Measurements from ENCODE around the gene TMTC2.

TMTC2 gene

GRCh38 chr12:82663893-82664292, 22.8 kb upstream of the TMTC2 start:
- Histone ChIP-seq H3K4me2 (no peak overlapping the region), H3K4me3 (IDR thresholded peaks at IDR 0.05; ENCODE audit: insufficient read depth, low read depth, low read length) (no peak overlapping the region), H3K79me2 (ENCODE audit: insufficient read depth, low read depth) (no peaks in the 10 kb centered on the region), H4K20me1 (ENCODE audit: insufficient read depth) (no peaks in the 10 kb centered on the region), H3K27ac (no peak overlapping the region), H2AFZ (ENCODE audit: low read depth) (no peak overlapping the region), H3K36me3 (ENCODE audit: insufficient read depth) (no peaks in the 10 kb centered on the region), H3K27me3 (ENCODE audit: insufficient read depth, low read depth) (no peaks in the 10 kb centered on the region), H3K9ac (no peak overlapping the region), H3K4me1 (ENCODE audit: low read depth, poor library complexity, severe bottlenecking) (no peaks in the 10 kb centered on the region)
- TF ChIP-seq, protein P1, sequence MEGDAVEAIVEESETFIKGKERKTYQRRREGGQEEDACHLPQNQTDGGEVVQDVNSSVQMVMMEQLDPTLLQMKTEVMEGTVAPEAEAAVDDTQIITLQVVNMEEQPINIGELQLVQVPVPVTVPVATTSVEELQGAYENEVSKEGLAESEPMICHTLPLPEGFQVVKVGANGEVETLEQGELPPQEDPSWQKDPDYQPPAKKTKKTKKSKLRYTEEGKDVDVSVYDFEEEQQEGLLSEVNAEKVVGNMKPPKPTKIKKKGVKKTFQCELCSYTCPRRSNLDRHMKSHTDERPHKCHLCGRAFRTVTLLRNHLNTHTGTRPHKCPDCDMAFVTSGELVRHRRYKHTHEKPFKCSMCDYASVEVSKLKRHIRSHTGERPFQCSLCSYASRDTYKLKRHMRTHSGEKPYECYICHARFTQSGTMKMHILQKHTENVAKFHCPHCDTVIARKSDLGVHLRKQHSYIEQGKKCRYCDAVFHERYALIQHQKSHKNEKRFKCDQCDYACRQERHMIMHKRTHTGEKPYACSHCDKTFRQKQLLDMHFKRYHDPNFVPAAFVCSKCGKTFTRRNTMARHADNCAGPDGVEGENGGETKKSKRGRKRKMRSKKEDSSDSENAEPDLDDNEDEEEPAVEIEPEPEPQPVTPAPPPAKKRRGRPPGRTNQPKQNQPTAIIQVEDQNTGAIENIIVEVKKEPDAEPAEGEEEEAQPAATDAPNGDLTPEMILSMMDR (conservative IDR thresholded peaks at IDR 0.05; ENCODE audit: low read depth, low read length), result no peak

DNA sequence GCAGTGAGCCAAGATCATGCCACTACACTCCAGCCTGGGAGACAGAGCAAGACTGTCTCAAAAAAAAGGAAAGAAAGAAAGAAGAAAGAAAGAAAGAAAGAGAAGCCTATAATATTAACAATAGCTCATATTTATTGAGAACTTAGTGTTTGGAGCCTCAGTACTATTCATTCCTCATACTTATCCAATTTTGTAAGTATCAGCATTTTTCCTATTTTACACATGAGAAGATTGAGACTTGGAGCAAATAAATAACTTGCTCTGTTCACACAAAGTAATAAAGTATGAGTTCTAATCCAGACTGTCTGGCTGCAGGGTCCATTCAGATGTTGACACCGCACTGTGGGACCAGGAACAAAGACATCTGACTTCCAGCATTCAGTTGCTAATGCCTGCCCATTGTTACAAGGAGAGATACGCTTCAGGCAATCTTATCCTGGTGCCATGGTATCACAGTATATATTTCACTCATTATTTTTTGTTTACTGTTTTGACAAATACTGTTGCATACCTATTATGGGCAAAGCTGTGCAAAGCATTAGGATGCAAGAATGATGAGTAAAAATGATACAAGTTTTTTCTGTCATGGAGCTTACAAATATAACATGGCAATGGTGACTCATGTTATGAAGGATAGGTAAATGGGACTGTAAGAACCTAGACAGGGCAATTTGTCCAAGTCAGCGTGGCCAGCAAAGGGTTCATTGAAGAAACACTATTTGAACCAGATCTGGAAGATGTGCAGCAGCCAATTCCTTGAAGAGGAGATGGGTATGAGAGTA, 21.4 kb upstream of the TMTC2 start:
- no peak overlapping the region for H3K4me3 ChIP-seq (IDR thresholded peaks at IDR 0.05; ENCODE audit: insufficient read depth, low read depth, low read length)
- H3K27ac ChIP-seq, result no peak overlapping the region
- H2AFZ ChIP-seq (ENCODE audit: low read depth), result no peak overlapping the region
- H4K20me1 ChIP-seq (ENCODE audit: insufficient read depth), result no peaks in the 10 kb centered on the region
- H3K9ac ChIP-seq, result no peak overlapping the region
- H3K4me2 ChIP-seq, result no peak overlapping the region
- no peaks in the 10 kb centered on the region for H3K27me3 ChIP-seq (ENCODE audit: insufficient read depth, low read depth)
- H3K79me2 ChIP-seq (ENCODE audit: insufficient read depth, low read depth), result no peaks in the 10 kb centered on the region
- H3K4me1 ChIP-seq (ENCODE audit: low read depth, poor library complexity, severe bottlenecking), result no peaks in the 10 kb centered on the region
- no peaks in the 10 kb centered on the region for H3K36me3 ChIP-seq (ENCODE audit: insufficient read depth)
- TF ChIP-seq, protein P1 (conservative IDR thresholded peaks at IDR 0.05; ENCODE audit: low read depth, low read length), result no peak

- H3K4me3 ChIP-seq (IDR thresholded peaks at IDR 0.05; ENCODE audit: insufficient read depth, low read depth, low read length), result no peak overlapping the region
- H2AFZ ChIP-seq (ENCODE audit: low read depth), result no peak overlapping the region
- H3K9ac ChIP-seq, result no peak overlapping the region
- no peaks in the 10 kb centered on the region for H3K27me3 ChIP-seq (ENCODE audit: insufficient read depth, low read depth)
- H3K36me3 ChIP-seq (ENCODE audit: insufficient read depth), result no peaks in the 10 kb centered on the region
- no peak overlapping the region for H3K27ac ChIP-seq
- no peaks in the 10 kb centered on the region for H3K4me1 ChIP-seq (ENCODE audit: low read depth, poor library complexity, severe bottlenecking)
- no peaks in the 10 kb centered on the region for H3K79me2 ChIP-seq (ENCODE audit: insufficient read depth, low read depth)
- no peaks in the 10 kb centered on the region for H4K20me1 ChIP-seq (ENCODE audit: insufficient read depth)
- TF ChIP-seq, protein P1 (conservative IDR thresholded peaks at IDR 0.05; ENCODE audit: low read depth, low read length), result no peak
- H3K4me2 ChIP-seq, result no peak overlapping the region
These were observed 19.9 kb upstream of the TMTC2 start for GRCh38 chr12:82666830-82667229.

DNA sequence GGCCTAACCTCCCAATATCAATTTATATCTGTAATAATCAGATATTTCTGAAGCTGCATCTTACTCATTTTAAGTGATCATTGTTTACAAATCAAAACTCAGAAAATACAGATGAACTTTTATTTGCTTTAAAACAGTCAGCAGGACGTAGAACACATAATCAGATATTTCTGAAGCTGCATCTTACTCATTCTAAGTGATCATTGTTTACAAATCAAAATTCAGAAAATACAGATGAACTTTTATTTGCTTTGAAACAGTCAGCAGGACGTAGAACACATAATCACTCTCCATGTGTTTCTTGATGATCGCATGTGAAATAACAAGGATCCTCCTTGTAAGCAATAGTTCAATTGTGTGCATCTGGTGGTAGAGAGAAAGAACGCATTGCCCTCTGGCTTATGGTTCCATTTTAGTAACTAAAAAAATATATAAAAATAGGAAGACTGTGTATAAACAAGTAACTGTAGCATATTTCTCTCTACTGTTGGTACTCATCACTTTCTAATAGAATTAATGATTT, 15.0 kb upstream of the TMTC2 start:
- no peak overlapping the region for H3K27ac ChIP-seq
- no peaks in the 10 kb centered on the region for H3K36me3 ChIP-seq (ENCODE audit: insufficient read depth)
- TF ChIP-seq, protein P1 (conservative IDR thresholded peaks at IDR 0.05; ENCODE audit: low read depth, low read length), result no peak

More for the DNA sequence above, 15.0 kb upstream of the TMTC2 start:
- Histone ChIP-seq H4K20me1 (ENCODE audit: insufficient read depth) (no peaks in the 10 kb centered on the region), H3K79me2 (ENCODE audit: insufficient read depth, low read depth) (no peaks in the 10 kb centered on the region), H3K4me1 (ENCODE audit: low read depth, poor library complexity, severe bottlenecking) (no peaks in the 10 kb centered on the region), H3K9ac (no peak overlapping the region), H3K4me3 (IDR thresholded peaks at IDR 0.05; ENCODE audit: insufficient read depth, low read depth, low read length) (no peak overlapping the region), H3K4me2 (no peak overlapping the region), H2AFZ (ENCODE audit: low read depth) (no peak overlapping the region), H3K27me3 (ENCODE audit: insufficient read depth, low read depth) (no peaks in the 10 kb centered on the region)

Measured in KMS-11 (cell line).